GM12878 (cell line): Measurements from ENCODE around the gene SMG6. TPM values are rescaled to one million over a fixed set of nuclear protein-coding genes. Genes with fewer than 3 reads are reported as not detected.
A peak's percentile ranks its signal among the peaks of the same experiment; 100 is the strongest.

Experiments
- ATAC-seq: fragments of 200-7000 bp; cut with Tn5 transposase; 3 replicates; pipeline ENCODE4 v1.9.1; 2020; ENCODE audit warnings: mild to moderate bottlenecking, moderate library complexity
- BruUV-seq: library from RNA; stranded (reverse); fragments of 400-500 nt; replicated peaks from 2 replicates; lab custom pipeline; 2021; lab: Mats Ljungman, UMichigan
- CTCF ChIA-PET: fragments of 300-600 bp; sonication (Branson Sonifier 250); formaldehyde crosslinking; extraction: SDS; loops from one replicate; lab custom pipeline; 2021; ENCODE audit warnings: inconsistent platforms; lab: Yijun Ruan, JAX
- POLR2A ChIA-PET: fragments of 350-600 bp; formaldehyde crosslinking; extraction: SDS; loops from one replicate; lab custom pipeline; 2021; ENCODE audit warnings: inconsistent platforms; lab: Charles Lee
- RAD21 ChIA-PET: fragments of 300-600 bp; sonication (Branson Sonifier 250); formaldehyde crosslinking; loops from one replicate; lab custom pipeline; 2023; ENCODE audit warnings: antibody characterized with exemption; ENCODE audit not compliant: unreplicated experiment; lab: Charles Lee
- SMC1A ChIA-PET: fragments of 300-600 bp; sonication (Branson Sonifier 250); formaldehyde crosslinking; loops from one replicate; lab custom pipeline; 2023; ENCODE audit not compliant: unreplicated experiment, uncharacterized antibody; lab: Charles Lee
- DNase-seq: peaks from one replicate; pipeline ENCODE4 v3.0.0-alpha.2; 2011; ENCODE audit warnings: low read depth, low spot score
- FAIRE-seq: peaks from 3 replicates; lab custom pipeline; 2011; peaks lifted over from hg19 to GRCh38; lab: Jason Lieb, UNC
- H2AFZ ChIP-seq: 2 replicates; pipeline ENCODE4 v1.6.0; 2011; ENCODE audit warnings: low read depth, low read length, control low read depth; ENCODE audit not compliant: control insufficient read depth
- H3K27ac ChIP-seq: 2 replicates; pipeline ENCODE4 v1.5.1; 2011; ENCODE audit warnings: control low read depth; ENCODE audit not compliant: control insufficient read depth, insufficient read depth
- H3K27me3 ChIP-seq, 2 experiments: replicated peaks in 1 of 2; 2 replicates each; pipeline versions ENCODE4 v1.6.0 to v1.6.1; 2011; ENCODE audit warnings: low read length in 1 of 2; ENCODE audit not compliant: control insufficient read depth in 2 of 2, insufficient read depth in 2 of 2
- H3K36me3 ChIP-seq, 2 experiments: 2 replicates each; pipeline ENCODE4 v1.5.1; 2011; ENCODE audit warnings: low read length in 1 of 2; ENCODE audit not compliant: control insufficient read depth in 2 of 2, insufficient read depth in 2 of 2
- H3K4me1 ChIP-seq: 2 replicates; pipeline ENCODE4 v1.6.1; 2011; ENCODE audit warnings: mild to moderate bottlenecking, low read length, moderate library complexity, mixed read lengths; ENCODE audit not compliant: control insufficient read depth, insufficient read depth
- H3K4me2 ChIP-seq: 2 replicates; pipeline ENCODE4 v1.6.0; 2011; ENCODE audit warnings: control low read depth; ENCODE audit not compliant: control insufficient read depth, insufficient read depth
- H3K4me3 ChIP-seq: fragments of 200-600 bp; sonication (generic); 2 replicates; pipeline ENCODE4 v1.5.1; 2016
- H3K79me2 ChIP-seq: 2 replicates; pipeline ENCODE4 v1.6.0; 2011; ENCODE audit warnings: low read length; ENCODE audit not compliant: control insufficient read depth, insufficient read depth
- H3K9ac ChIP-seq: 2 replicates; pipeline ENCODE4 v1.8.0; 2011; ENCODE audit warnings: low read length, control low read depth, mixed read lengths; ENCODE audit not compliant: control insufficient read depth, insufficient read depth
- H3K9me3 ChIP-seq: replicated peaks from 3 replicates; pipeline ENCODE4 v1.5.1; 2011; ENCODE audit warnings: mild to moderate bottlenecking, low read length; ENCODE audit not compliant: control insufficient read depth, insufficient read depth
- H4K20me1 ChIP-seq: 2 replicates; pipeline ENCODE4 v1.6.0; 2011; ENCODE audit not compliant: control insufficient read depth, insufficient read depth
- ASH2L ChIP-seq: fragments of 300-600, 200-600 bp; sonication (generic); IDR thresholded peaks from 2 replicates; pipeline ENCODE4 v1.6.1; 2017; ENCODE audit warnings: low read depth, mild to moderate bottlenecking, borderline replicate concordance
- ATF7 ChIP-seq: fragments of 450-650 bp; IDR thresholded peaks from 2 replicates; pipeline ENCODE4 v1.6.1; 2016; ENCODE audit warnings: low read depth, mild to moderate bottlenecking
- CEBPB ChIP-seq, 2 experiments: fragments of 150-350 bp in 1 of 2; IDR thresholded peaks; 2 replicates each; pipeline ENCODE4 v1.6.1; 2012 to 2014; ENCODE audit warnings: low read depth in 2 of 2, low read length in 2 of 2, borderline replicate concordance in 1 of 2, inconsistent platforms in 1 of 2
- CEBPZ ChIP-seq: fragments of 150-350 bp; IDR thresholded peaks from 2 replicates; pipeline ENCODE4 v1.6.1; 2016; ENCODE audit warnings: low read depth, low read length
- GATAD2B ChIP-seq: fragments of 450-650 bp; conservative IDR thresholded peaks from 2 replicates; pipeline ENCODE4 v1.6.1; 2017; ENCODE audit warnings: low read depth, mild to moderate bottlenecking, moderate library complexity
- IKZF2 ChIP-seq, 2 experiments: fragments of 450-650 bp; IDR thresholded peaks; 2 replicates each; pipeline ENCODE4 v1.6.1; 2017; ENCODE audit warnings: mild to moderate bottlenecking in 2 of 2, moderate library complexity in 2 of 2
- MEF2B ChIP-seq: fragments of 450-650 bp; IDR thresholded peaks from 2 replicates; pipeline ENCODE4 v1.6.1; 2018; ENCODE audit warnings: mild to moderate bottlenecking, moderate library complexity; ENCODE audit not compliant: partially characterized antibody, poor library complexity, severe bottlenecking
- MXI1 ChIP-seq: fragments of 150-350 bp; IDR thresholded peaks from 2 replicates; pipeline ENCODE4 v1.6.1; 2011; ENCODE audit warnings: low read depth, mild to moderate bottlenecking, inconsistent platforms, low read length, improper control_type of control experiment
- NFYA ChIP-seq: IDR thresholded peaks from 2 replicates; pipeline ENCODE4 v1.6.1; 2011; ENCODE audit warnings: low read depth, mild to moderate bottlenecking, low read length, improper control_type of control experiment, borderline replicate concordance
- PAX8 ChIP-seq: fragments of 450-650 bp; IDR thresholded peaks from 2 replicates; pipeline ENCODE4 v1.6.1; 2017; ENCODE audit warnings: mild to moderate bottlenecking, moderate library complexity
- SMAD5 ChIP-seq: IDR thresholded peaks from 2 replicates; pipeline ENCODE4 v1.6.1; 2016; ENCODE audit warnings: antibody characterized with exemption, low read depth
- SMARCA5 ChIP-seq: fragments of 450-650 bp; IDR thresholded peaks from 2 replicates; pipeline ENCODE4 v1.6.1; 2017; ENCODE audit warnings: mild to moderate bottlenecking
- SP1 ChIP-seq: IDR thresholded peaks from one replicate; pipeline ENCODE4 v1.6.1; 2011; ENCODE audit warnings: low read depth, low read length
- SRF ChIP-seq, 2 experiments: IDR thresholded peaks; 2 replicates each; pipeline ENCODE4 v1.6.1; 2011; ENCODE audit warnings: low read depth in 2 of 2, low read length in 2 of 2, mild to moderate bottlenecking in 1 of 2, moderate library complexity in 1 of 2
- WRNIP1 ChIP-seq: IDR thresholded peaks from 2 replicates; pipeline ENCODE4 v1.6.1; 2011; ENCODE audit warnings: low read depth, low read length, improper control_type of control experiment, borderline replicate concordance
- YY1 ChIP-seq: IDR thresholded peaks from 2 replicates; pipeline ENCODE4 v1.6.1; 2011; ENCODE audit warnings: low read depth, mild to moderate bottlenecking, low read length
- ZBED1 ChIP-seq: IDR thresholded peaks from 2 replicates; pipeline ENCODE4 v1.6.1; 2016; ENCODE audit warnings: borderline replicate concordance
- ZNF24 ChIP-seq: fragments of 450-650 bp; IDR thresholded peaks from 2 replicates; pipeline ENCODE4 v1.6.1; 2017; ENCODE audit warnings: antibody characterized with exemption, mild to moderate bottlenecking
- WGBS: methylation state at CpG from one replicate; pipeline ENCODE4 v1.1.6; 2016; ENCODE audit warnings: low lambda C conversion rate; ENCODE audit not compliant: insufficient replicate concordance, insufficient coverage; ENCODE audit errors: missing lambda C conversion rate; 5-methylcytosine and 5-hydroxymethylcytosine counted together
- in situ Hi-C: fragments of 300-500 bp; cut with MboI; formaldehyde crosslinking; loops from 9 replicates; pipeline ENCODE4 v1.14.3; 2018; ENCODE audit warnings: mixed read lengths
- intact Hi-C: fragments of 100-400 bp; cut with micrococcal nuclease; formaldehyde crosslinking; loops from one replicate; pipeline ENCODE4 v1.14.2; 2022; ENCODE audit not compliant: unreplicated experiment
- polyA plus RNA-seq, 11 experiments: library from polyadenylated mRNA; depleted of rRNA in 4 of 11; unstranded in 6 of 11; stranded (reverse) in 5 of 11; fragments of >200 nt; fragmentation: Nextera tagmentation in 4 of 11; fragmentation: Illumina TruSeq in 1 of 11; extraction: Ambion mirVana in 4 of 11; extraction: Trizol in 1 of 11; gene quantifications; 1 replicate in 1 of 11; 2 replicates in 10 of 11; pipeline versions ENCODE4 v1.2.1 to v1.2.3, GENCODE V29; 2011 to 2016; ENCODE audit warnings: inconsistent platforms in 2 of 11, missing spikeins in 2 of 11, low read depth in 1 of 11
- total RNA-seq, 4 experiments: library from RNA; depleted of rRNA in 3 of 4; stranded (reverse); fragments of >200 nt in 3 of 4; fragmentation: Illumina TruSeq in 1 of 4; extraction: Trizol in 1 of 4; gene quantifications; 2 replicates each; pipeline versions ENCODE4 v1.2.1 to v1.2.3, GENCODE V29; 2013 to 2021
- TF ChIP-seq, protein P1 (sequence below): fragments of 450-650 bp; conservative IDR thresholded peaks from 2 replicates; pipeline ENCODE4 v1.6.1; 2017; ENCODE audit warnings: mild to moderate bottlenecking, moderate library complexity

The SMG6 gene
- total and polyA plus RNA-seq, 10 of the 15 experiments (the other 5 are each of a cell fraction or from before 2014, with no cell fraction given) = 0.58 to 28.7 (median 15.7) TPM

- peaks cover 5 to 19% of the 10 kb centered on the region in 2 experiments for H3K36me3 ChIP-seq
- no TSS peak for BruUV-seq
- FAIRE-seq = peak; percentile 88
- TF ChIP-seq PAX8 (no peak), CEBPZ (no peak), SMARCA5 (0 out of 2 replicates have a peak, but pooled peaks have one; percentile 22), MEF2B (peak; percentile 85), SRF (IDR thresholded peaks at IDR 0.05; ENCODE audit: low read depth in 2 of 2, low read length in 2 of 2) (no peak), WRNIP1 (no peak), CEBPB (IDR thresholded peaks at IDR 0.05; ENCODE audit: borderline replicate concordance in 1 of 2, low read depth in 2 of 2, low read length in 2 of 2) (no peak), IKZF2 (IDR thresholded peaks at IDR 0.05) (peak; percentile 78), GATAD2B (peak; percentile 16; the same call in 1 of the 2 replicates), ZNF24 (no peak), SMAD5 (peak; percentile 53; the same call in 1 of the 2 replicates), SP1 (peak; percentile 6), MXI1 (no peak), ZBED1 (peak; percentile 38; the same call in 1 of the 2 replicates), ASH2L (no peak), YY1 (0 out of 2 replicates have a peak, but pooled peaks have one; percentile 40), NFYA (no peak), ATF7 (peak; percentile 56)
- TF ChIP-seq, protein P1, sequence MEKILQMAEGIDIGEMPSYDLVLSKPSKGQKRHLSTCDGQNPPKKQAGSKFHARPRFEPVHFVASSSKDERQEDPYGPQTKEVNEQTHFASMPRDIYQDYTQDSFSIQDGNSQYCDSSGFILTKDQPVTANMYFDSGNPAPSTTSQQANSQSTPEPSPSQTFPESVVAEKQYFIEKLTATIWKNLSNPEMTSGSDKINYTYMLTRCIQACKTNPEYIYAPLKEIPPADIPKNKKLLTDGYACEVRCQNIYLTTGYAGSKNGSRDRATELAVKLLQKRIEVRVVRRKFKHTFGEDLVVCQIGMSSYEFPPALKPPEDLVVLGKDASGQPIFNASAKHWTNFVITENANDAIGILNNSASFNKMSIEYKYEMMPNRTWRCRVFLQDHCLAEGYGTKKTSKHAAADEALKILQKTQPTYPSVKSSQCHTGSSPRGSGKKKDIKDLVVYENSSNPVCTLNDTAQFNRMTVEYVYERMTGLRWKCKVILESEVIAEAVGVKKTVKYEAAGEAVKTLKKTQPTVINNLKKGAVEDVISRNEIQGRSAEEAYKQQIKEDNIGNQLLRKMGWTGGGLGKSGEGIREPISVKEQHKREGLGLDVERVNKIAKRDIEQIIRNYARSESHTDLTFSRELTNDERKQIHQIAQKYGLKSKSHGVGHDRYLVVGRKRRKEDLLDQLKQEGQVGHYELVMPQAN = 0 out of 2 replicates have a peak, but pooled peaks have one; percentile 15
Measured at GRCh38 chr17:2239882-2240430, 63.6 kb downstream of the SMG6 start.

More at GRCh38 chr17:2239882-2240430, 63.6 kb downstream of the SMG6 start:
- ChIA-PET SMC1A (interaction anchor here (0.6 to 2.5 kb wide), 36 partner anchors 10 to 191 kb away, joined by 3 to 30 read pairs (median 5); partner anchors contain the start of gene HIC1), RAD21 (interaction anchor here (0.6 to 2.6 kb wide), 31 partner anchors 12 to 186 kb away, joined by 3 to 54 read pairs (median 5); partner anchors contain the start of genes HIC1 and TSR1), CTCF (interaction anchor here (0.7 to 2.6 kb wide), 28 partner anchors 9 to 186 kb away, joined by 3 to 25 read pairs (median 4); partner anchors contain the start of gene HIC1), POLR2A (interaction anchor here (0.5 to 2.6 kb wide), 17 partner anchors 11 to 184 kb away, joined by 3 to 21 read pairs (median 5); partner anchors contain the start of gene HIC1)
- Histone ChIP-seq H3K4me3 (peak overlapping the region; percentile 61), H2AFZ (no peak overlapping the region), H3K9me3 (no peaks in the 10 kb centered on the region), H3K27me3 (no peaks in the 10 kb centered on the region), H3K27ac (peak overlapping the region; percentile 99), H3K79me2 (peaks cover 35% of the 10 kb centered on the region), H3K4me2 (peak overlapping the region; percentile 95), H3K4me1 (peaks cover 56% of the 10 kb centered on the region), H4K20me1 (no peaks in the 10 kb centered on the region), H3K9ac (peak overlapping the region; percentile 91)
- intact Hi-C loops (loop anchor here (5.0 kb wide), 2 partner anchors 48 to 168 kb away; no protein-coding TSS in a partner anchor), in situ Hi-C loops (loop anchor here (10.0 kb wide), 1 partner anchor 175 kb away; no protein-coding TSS in a partner anchor)
- peak; percentile 85 for DNase-seq
- WGBS = under 1% methylated on average over 10 of the region's 10 CpGs
- ATAC-seq = peak; percentile 84
